HG03039 (cell line): Measurements from ENCODE around the gene PLCH1.
A peak's percentile ranks its signal among the peaks of the same experiment; 100 is the strongest.

Source experiments
- ATAC-seq: cut with Tn5 transposase; IDR thresholded peaks from one replicate; pipeline ENCODE4 v1.9.1; 2021; ENCODE audit warnings: mild to moderate bottlenecking, moderate library complexity; ENCODE audit not compliant: unreplicated experiment

Gene PLCH1, protein sequence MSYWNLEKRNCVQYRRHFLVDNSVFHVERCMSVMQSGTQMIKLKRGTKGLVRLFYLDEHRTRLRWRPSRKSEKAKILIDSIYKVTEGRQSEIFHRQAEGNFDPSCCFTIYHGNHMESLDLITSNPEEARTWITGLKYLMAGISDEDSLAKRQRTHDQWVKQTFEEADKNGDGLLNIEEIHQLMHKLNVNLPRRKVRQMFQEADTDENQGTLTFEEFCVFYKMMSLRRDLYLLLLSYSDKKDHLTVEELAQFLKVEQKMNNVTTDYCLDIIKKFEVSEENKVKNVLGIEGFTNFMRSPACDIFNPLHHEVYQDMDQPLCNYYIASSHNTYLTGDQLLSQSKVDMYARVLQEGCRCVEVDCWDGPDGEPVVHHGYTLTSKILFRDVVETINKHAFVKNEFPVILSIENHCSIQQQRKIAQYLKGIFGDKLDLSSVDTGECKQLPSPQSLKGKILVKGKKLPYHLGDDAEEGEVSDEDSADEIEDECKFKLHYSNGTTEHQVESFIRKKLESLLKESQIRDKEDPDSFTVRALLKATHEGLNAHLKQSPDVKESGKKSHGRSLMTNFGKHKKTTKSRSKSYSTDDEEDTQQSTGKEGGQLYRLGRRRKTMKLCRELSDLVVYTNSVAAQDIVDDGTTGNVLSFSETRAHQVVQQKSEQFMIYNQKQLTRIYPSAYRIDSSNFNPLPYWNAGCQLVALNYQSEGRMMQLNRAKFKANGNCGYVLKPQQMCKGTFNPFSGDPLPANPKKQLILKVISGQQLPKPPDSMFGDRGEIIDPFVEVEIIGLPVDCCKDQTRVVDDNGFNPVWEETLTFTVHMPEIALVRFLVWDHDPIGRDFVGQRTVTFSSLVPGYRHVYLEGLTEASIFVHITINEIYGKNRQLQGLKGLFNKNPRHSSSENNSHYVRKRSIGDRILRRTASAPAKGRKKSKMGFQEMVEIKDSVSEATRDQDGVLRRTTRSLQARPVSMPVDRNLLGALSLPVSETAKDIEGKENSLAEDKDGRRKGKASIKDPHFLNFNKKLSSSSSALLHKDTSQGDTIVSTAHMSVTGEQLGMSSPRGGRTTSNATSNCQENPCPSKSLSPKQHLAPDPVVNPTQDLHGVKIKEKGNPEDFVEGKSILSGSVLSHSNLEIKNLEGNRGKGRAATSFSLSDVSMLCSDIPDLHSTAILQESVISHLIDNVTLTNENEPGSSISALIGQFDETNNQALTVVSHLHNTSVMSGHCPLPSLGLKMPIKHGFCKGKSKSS (N-terminal part only)

DNA sequence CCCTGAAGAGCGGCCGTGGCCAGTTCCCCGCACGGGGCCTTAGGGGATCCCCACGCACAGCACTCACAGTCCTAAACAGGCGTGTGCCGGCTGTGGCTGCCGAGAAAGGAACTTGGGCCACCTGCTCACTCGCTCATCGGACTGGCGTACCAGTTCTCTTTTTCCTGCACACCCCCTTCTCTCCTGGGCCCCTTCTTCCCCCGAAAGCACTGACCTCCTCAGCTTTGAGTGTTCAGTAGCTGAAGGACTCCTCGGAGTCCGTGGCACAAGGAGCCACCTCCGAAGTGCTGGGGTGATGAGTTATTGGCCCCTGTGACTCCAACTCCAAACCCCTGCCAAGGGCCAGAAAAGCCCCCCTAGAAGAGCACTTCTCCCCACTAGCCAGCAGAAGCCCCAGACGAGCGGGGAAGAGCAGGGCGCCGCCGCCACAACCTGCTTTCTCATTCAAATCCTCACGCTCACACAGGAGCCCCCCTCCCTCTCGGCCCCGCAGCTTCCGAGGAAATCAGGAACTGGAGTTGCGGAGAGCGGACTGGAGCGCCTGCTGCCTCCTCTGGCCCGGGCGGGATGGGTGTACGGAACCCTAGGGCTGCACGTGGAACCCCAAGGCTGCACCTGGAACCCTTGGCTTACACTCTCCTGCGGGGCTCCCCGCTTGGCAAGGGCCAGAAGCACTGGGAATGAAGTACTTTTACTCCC, at the start of gene PLCH1:
TSS of gene PLCH1 (minus strand) at position 446 of the 699 bp plus-strand sequence. CDS start 40,847 bp downstream, outside the sequence.
- ATAC-seq: peak; percentile 73

DNA sequence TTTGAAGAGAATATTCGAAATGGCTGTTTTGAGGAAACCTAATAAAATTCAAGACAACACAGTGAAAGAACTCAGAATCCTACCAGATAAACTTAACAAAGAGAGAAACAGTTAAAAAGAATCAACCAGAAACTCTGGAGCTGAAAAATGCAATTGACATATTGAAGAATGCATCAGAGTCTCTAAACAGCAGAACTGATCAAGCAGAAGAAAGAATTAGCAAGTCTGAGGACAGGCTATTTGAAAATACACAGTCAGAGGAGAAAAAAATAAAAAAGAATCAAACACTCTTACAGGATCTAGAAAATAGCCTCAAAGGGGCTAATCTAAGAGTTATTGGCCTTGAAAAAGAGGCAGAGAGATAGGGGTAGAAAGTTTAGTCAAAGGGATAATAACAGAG, 47.7 kb upstream of the PLCH1 start:
- no peak for ATAC-seq

- ATAC-seq: no peak
Observed at GRCh38 chr3:155791190-155791589, 46.3 kb upstream of the PLCH1 start.

DNA sequence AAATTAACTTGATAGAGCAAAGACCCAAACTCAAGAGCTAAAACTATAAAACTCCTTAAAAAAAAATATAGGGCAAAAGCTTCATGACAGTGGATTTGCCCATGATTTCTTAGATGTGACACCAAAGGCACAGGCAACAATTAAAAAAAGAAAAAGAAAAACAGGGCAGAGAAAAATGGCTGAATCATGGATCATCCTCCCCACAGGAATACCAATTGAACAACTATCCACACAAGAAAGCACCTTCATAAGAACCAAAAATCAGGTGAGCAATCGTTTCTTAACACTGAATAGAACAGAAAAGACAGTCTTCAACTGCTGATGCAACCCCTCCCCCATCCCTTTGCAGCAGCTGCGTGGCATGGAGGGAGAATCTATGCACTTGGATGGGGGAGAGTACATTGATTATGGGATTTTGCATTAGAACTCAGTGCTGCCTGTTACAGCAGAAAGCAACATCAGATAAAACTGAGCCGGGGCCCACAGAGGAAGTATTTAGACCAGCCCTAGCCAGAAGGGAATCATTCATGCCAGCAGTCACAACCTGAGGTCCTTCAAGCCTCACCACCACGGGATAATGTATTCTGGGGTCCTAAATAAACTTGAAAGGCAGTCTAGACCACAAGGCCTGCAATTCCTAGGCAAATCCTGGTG, 45.5 kb upstream of the PLCH1 start:
- no peak for ATAC-seq

- no peak for ATAC-seq
Observed at GRCh38 chr3:155785662-155786295, 40.9 kb upstream of the PLCH1 start.

DNA sequence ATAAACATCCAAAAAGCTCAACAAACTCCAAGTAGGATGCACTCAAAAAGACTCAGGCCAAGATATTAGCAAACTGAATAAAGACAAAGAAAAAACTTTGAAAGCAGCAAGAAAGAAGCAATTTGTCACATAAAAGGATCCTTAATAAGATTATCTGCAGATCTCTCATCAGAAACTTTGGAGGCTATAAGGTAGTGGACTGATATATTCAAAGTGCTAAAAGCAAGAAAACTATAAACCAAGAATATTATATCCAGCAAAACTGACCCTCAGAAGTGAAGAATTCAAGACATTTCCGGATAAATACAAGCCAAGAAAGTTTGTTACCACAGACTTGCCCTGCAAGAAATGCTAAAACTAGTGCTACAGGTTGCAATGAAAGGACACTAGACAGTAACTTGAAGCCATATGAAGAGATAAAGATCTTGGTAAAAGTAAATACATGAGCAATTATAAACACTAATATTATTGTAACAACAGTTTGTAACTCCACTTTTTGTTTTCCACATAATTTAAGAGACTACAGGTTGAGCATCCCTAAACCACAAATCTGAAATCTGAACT, 37.6 kb upstream of the PLCH1 start:
- no peak for ATAC-seq

- no peak for ATAC-seq
Observed at GRCh38 chr3:155780291-155780690, 35.4 kb upstream of the PLCH1 start.

GRCh38 chr3:155778462-155778861, 33.6 kb upstream of the PLCH1 start:
- no peak for ATAC-seq

DNA sequence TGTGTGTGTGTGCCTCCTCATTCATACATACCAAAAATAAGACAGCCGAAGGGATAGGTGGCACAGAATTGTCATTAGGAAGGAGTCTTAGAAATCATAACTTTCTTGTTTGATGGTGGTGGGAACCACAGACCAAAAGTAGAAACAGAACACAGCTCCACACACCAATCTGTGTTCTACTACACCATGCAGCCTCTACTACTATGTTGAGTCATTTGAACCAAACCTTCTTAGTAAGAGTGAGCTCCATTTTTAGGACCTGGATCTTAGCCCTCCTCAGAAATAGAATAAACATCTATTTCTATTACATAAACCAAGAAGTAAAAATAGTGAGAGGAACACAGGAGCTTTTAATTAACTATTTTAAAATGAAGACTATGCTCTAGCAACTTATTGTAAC, 27.9 kb upstream of the PLCH1 start:
- ATAC-seq: no peak

DNA sequence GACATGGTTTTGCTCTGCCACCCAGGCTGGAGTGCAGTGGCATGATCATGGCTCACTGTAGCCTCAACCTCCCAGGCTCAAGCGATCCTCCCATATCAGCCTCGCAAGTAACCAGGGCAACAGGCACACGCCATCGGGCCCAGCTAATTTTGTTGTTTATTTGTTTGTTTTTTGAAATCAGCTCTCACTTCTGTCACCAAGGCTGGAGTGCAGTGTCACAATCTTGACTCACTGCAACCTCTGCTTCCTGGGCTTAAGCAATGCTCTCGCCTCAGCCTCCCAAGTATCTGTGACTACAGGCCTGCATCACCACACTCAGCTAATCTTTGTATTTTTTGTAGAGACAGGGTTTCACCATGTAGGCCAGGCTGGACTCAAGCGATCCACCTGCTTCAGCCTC, 26.3 kb upstream of the PLCH1 start:
- ATAC-seq: no peak

GRCh38 chr3:155766206-155766605, 21.3 kb upstream of the PLCH1 start:
- no peak for ATAC-seq

GRCh38 chr3:155763870-155764463, 19.1 kb upstream of the PLCH1 start:
- no peak for ATAC-seq

DNA sequence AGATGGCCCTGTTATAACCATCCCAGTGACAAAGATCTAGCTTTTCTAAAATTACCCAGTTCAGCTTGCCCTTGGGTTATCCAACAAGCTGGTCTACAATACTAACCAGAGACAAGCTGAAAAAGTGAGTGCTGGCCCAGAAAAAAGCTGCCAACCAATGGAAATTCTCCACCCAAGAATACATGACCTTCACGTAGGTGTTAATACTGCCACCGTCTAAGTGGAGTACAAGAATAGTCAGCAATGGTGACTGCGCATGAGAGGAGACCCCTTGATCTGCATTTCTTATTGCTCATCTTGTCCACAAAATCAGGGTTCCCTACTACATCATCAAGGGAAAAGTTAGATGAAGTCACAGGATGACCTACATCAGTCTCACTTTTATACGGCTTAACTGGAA, 15.8 kb upstream of the PLCH1 start:
- ATAC-seq: no peak

DNA sequence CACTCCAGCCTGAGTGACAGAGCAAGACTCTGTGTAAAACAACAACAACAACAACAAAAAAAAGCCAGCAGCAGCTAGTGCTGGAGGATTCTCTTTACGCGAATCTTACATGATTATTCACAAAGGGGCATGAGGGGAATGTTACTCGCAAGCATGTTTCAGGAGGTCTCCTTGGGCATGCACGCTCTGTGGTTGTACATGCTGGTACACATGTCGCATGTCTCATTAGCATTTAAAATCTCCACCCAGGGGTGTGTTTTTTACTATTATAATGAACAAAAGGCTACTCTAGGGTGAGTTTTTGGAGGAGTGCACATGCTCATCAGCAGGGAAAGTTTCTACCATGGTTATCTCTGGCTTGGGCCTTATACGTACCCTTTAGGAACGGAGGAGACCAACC, 12.7 kb upstream of the PLCH1 start:
- ATAC-seq: no peak

GRCh38 chr3:155753038-155753639, 8.3 kb upstream of the PLCH1 start:
- ATAC-seq: no peak

- no peak for ATAC-seq
Observed at GRCh38 chr3:155748611-155749365, 3.9 kb upstream of the PLCH1 start.

DNA sequence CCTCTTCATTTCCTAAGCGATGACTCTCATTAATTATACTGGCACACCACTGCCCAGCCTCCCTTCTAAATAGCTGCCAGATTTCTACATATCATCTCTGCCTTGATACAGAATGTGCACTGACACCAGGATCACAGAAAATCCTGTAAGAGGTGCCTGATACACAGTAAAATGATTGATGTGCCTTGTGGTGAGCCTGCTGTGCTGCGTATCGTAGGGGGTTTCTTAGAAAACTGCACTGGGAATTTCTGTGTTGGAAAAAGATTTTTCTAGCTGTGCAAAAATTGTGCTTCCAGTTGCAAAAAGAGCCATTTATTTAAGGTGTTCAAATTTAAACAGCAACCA, 3.0 kb upstream of the PLCH1 start:
- no peak for ATAC-seq
